ENCODE measurements around the gene ACOXL.
"Not testable (repeated sequence)": the region's sequence is repeated elsewhere in the genome, so short reads cannot be mapped to it uniquely, and the experiment has no call there.

Gene ACOXL

DNA sequence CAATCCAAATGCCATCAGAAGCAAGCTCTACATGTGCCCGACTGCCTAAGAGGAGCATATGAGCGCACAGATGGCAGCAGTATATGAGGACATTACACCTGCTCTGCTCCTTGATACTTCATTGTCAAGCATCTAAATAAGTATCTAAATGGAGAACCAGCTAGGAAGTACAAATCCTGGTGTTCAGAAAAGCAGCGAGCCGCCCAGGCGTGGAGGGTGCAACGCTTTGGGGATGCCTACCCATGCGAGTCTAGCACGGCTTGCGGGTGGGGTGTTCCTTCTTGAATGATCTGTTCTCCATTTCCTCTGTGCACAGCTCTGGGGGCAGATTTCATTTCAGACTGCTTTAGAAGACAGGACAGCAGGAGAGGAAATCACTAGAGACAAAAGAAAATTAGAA, 325.3 kb downstream of the ACOXL start:
- no peak for DNase-seq (ENCODE audit: low read depth in 2 of 2)

DNA sequence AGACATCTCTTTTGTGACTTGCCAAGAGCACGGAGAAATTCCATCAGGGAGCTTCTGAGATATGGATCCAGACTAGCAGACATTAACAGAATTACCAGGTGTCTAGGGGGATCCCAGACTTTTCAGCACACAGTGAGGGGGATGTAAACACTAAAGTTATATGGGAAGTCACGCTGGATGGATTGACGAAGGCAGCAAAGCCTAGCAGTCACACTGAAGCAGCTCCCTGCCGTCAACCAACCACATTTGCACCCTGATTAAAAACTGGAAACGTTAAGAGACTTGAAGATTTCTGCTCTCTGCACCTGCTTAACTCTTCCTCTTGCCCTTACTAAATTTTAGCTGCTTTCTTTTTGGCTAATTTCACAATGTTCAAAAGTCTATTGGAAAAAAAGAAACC, 325.9 kb downstream of the ACOXL start:
- DNase-seq (ENCODE audit: low read depth in 2 of 2), result no peak

DNA sequence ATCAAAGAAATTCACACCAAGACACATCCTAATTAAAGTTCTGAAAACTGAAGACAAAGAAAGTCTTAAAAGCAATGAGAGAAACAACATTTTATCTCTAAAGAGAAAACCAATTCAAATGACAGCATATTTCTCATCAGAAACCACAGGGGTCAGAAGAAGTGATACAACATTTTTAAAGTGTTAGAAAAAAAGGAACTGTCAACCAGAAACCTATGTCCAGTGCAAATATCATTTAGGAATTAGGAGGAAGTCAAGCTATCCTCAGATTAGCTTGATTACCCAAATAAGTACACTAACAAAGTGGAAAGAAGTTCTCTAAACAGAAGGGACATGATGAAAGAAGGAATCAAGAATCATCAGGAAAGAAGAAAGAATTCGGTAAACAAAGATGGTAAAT, 328.8 kb downstream of the ACOXL start:
- no peak for DNase-seq (ENCODE audit: low read depth in 2 of 2)

DNA sequence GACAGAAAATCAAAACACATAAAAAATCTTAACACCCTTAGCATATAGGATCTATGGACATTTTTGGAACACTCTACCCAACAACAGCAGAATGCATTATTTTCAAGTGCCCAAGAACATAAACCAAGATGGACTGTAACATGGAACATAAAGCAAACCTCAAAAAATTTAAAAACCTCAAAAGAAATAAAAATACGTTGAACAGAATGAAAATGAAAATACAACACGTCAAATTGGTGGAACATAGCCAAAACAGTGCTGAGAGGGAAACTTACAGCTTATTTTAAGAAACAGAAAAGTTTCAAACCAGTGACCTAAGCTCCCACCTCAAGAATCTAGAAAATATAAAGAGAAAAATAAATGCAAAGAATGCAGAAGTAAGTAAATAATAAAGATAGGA, 330.0 kb downstream of the ACOXL start:
- DNase-seq (ENCODE audit: low read depth in 2 of 2), result no peak

DNA sequence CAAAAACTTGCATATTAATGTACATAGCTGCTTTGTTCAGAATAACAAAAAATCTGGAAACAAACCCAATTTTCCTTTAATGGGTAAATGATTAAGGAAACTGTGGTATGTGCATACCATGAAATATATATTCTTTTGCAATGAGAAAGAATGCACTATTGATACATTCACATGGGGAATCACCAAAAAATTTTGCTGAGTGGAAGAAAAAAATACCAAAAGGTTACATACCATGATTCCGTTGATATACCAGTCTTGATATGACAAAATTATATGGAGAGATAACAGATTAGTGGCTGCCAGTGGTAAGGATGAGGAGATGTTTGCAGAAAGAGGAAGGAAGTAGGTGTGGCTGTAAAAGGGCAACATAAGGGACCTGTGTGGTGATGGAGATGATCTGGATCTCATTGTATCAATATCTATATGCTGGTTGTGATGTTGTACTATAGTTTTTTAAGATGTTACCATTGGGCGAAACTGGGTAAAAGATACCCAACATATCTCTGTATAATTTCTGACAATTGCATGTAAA, 333.8 kb downstream of the ACOXL start:
- DNase-seq (ENCODE audit: low read depth in 2 of 2), result no peak

DNA sequence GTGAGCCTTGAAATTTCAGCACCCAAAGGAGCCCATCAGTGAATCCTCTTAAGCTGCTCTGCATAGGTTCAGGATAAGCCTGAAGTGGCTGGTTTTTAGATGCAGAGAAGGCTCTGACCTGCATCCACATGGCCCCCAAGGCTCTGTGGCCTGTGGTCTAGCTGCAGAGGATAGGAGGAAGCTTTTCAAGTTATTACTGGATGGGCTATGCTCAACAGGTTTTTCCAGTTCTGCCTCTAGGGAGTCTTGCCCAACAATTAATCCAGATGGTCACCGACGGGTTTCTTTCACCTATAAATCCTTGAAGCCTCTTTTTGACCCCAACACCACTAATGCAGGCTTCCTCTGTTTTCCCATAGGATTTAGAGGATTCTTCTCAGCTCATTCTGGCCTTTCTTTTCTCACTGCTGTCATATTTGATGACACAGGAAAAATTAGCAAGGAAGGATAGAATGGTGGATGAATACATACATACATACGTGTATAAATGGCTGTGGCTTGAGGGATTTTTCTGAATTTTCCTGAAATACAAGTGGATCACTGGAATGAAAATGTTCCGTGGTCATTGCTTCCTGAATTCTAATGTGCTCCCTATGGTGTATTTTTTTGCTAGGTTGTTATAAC, 336.2 kb downstream of the ACOXL start:
- DNase-seq (ENCODE audit: low read depth in 2 of 2), result no peak

DNA sequence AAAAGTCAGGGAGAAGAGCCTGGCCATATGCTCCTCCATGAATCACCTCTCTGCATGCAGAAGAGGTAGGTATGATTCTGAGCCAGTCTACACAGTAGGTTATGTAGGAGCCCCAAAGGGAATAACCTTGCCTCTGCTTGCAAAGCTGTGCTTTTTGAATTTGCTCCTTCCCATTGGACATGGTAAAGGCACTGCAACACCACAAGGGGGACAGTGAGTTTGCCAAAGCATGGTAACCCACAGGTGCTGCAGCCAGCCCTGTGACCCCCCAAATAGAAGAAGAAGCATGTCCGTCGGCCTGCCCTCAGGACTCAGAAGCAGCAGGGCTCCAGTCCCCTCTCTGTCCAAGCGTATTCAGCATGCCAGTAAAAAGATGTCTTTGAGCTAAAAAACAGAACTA, 337.3 kb downstream of the ACOXL start:
- DNase-seq (ENCODE audit: low read depth in 2 of 2), result no peak

DNA sequence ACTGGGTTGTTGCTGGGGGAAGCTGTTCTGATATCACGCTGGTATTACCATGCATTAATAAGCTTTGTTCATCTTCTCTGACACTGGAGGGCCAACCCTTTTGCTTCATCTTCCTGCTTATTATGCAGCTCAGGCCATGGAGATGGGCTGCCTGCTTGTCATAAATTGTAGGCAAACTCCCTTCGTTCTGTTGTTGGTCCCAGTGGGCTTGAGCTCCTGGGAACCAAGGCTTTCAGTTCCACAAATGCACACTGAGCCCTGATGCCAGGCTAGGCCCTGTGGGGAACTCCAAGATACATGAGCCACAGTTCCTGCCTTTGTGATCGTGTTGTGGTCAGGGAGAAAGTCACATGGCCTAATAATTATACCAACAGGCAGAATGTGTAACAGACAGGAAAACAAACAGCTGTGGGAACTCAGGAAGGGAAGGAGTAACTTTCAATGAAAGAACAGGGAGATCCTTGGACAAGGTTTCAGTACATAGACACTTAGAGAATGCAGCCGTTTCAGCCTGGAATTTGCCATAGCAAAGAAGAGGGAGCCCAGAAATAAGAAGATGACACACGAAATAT, 339.3 kb downstream of the ACOXL start:
- DNase-seq (ENCODE audit: low read depth in 2 of 2), result no peak

DNA sequence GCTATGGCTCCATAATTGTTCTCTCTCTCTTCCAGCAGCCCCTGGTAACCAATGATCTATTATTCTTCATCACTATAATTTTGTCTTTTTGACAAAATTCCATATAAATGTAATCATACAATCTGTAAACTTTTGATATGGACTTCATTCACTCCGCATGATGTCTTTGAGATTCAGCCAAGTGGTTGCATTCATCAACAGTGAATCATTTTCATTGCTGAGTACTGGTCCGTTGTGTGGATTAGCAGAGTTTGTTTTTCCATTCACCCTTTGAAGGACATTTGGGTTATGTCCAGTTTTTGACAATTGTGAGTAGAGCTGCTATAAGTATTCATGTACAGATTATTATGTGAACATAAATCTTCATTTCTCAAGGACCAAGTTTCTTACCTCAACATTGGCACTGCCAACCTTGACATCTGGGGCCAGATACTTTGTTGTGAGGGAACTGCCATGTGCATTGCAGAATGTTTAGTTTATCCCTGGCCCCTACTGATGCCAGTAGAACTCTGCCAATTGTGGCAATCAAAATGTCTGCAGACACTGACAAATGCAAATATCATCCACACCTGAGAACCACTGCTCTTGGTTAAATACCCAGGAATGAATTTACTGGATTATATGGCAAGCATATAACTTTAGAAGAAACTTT, 340.0 kb downstream of the ACOXL start:
- no peak for DNase-seq (ENCODE audit: low read depth in 2 of 2)

DNA sequence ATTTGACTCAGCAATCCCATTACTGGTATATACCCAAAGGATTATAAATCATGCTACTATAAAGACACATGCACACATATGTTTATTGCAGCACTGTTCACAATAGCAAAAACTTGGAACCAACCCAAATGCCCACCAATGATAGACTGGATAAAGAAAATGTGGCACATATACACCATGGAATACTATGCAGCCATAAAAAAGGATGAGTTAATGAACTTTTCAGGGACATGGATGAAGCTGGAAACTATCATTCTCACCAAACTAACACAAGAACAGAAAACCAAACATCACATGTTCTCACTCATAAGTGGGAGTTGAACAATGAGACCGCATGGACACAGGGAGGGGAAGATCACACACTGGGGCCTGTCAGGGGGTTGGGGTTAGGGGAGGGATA, 350.3 kb downstream of the ACOXL start:
- DNase-seq (ENCODE audit: low read depth in 2 of 2), result not testable (repeated sequence)

DNA sequence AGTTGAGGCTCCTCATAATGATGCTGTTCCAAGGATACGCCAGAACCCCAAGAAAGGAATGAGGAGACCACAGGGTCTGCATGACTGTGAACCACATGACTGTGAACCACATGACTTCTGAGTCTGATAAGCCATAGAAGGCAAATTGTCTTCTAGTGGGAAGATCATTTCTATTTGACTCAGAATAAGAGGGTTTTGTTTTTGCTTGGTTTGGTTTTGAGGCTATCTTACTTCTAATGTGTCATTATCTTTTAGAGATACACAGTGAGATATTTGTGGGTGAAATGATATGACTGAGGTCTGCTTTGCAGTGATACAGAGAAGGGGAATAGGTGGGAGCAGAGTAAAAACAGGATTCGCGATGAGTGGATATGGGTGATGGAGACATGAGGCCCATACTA, 359.4 kb downstream of the ACOXL start:
- DNase-seq (ENCODE audit: low read depth in 2 of 2), result no peak

DNA sequence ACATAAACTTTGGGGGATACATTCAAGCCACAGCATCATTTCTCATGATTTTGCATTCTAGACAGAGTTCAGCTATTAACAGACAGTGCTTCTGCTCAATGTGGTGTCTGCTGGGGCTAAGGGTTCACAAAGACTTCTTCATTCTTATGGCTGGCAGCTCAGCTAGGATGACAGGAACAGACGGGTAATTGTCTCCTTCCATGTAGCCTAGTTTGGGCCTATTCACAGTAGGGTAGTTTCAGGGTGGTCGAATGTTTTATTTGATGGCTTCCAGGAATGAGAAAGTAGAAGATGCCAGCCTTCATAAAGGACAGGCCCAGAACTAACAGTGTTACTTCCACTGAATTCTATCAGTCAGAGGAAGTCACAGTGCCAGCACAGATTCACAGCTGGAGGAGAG, 362.3 kb downstream of the ACOXL start:
- DNase-seq (ENCODE audit: low read depth in 2 of 2), result no peak

DNA sequence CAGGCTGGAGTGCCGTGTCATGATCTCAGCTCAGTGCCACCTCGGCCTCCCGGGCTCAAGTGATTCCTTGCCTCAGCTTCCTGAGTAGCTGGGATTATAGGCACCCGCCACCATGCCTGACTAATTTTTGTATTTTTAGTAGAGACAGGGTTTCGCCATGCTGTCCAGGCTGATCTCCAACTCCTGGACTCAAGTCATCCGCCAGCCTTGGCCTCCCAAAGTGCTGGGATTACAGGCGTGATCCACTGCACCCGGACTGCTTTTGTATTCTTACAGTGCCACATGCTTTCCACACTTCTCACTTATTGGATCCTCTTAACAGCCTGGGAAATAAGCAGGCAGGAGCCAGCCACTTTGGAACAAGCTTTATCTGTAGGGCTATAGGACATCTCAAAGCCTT, 363.1 kb downstream of the ACOXL start:
- no peak for DNase-seq (ENCODE audit: low read depth in 2 of 2)

DNA sequence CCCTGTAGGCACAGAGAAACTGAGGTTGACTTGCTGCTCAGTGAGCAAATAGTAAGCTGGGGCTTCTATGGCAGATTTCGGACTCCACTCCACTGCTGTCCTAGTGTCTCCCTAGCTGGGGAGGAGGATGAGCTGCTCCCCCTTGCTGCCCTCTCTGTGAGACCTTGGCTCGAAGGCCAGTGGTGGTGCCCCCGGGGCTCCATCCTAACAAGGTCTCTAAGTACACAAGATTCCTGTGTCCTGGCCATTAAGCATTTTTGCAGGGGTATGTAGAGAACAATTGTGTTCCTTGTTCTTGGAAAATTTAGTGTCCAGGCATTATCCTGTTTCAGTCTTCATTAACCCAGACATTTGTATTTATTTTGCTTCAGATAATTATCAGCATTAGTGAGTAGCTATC, 367.0 kb downstream of the ACOXL start:
- no peak for DNase-seq (ENCODE audit: low read depth in 2 of 2)

DNA sequence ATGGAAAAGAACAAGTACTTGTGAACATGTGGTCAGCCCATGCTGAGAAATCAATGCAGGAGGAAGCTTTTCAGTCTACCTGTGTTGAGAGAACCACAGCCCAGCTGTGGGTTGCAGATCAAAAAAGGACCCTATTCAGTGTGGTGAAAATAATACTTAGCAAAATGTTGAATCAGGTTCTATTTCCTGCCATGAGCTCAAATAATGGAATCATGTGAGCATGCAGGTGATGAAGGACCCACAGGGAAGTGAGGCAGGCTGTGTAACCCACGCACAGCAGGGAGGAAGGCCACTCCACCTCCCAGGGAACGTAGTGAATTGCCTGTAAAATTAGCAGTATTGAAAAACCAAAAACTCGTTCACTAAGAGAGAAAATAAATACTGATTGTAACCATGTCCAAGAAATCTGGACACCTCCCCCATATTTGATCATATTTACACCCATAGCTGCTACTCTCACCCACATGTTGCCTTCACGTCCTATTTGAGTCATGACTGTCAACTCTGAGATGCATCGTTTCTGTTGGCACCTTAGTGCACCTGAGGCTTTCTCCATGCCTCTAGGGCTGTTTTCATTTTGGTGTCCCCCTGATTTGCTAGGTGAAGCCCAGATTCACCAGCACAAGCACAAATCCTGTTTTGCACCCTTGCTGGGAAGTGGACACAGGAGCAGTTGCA, 367.9 kb downstream of the ACOXL start:
- no peak for DNase-seq (ENCODE audit: low read depth in 2 of 2)

DNA sequence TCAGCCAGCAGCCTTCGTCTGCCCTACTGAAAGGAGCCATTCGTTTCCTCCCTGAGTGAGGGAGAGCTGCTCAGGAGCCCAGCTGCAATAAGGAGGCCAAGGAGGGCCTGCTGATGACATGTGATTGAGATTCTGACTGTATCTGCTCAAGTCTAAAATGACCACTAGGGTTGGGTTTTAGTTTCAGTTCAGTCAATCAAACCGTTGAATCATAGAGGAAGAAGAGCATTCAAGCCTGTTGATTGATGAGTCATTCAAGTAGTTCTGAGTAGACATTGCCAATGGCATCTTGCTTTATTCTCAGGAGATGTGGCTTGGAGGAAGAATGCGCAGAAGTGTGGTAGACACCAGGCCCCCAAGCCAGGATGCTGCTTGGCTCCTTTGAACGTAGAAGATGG, 368.4 kb downstream of the ACOXL start:
- DNase-seq (ENCODE audit: low read depth in 2 of 2), result no peak

DNA sequence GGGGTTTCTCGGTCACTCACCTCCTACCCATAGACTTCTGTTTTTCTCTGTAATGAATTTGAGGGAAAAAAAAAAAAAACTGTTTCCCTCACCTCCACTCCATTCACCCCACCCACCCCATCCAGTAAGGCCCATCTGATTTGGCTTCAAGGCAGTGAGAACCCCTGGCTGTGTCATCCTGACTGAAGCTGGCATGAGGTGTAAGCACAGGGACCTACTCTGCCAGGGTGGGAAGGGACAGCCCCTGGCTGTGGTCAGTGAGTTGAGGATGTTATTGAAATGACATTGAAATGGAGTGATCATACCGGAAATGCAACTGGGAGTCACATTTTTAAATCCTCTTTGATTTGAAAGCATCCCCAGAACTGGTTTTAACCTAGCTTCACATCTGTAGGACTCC, 369.2 kb downstream of the ACOXL start:
- no peak for DNase-seq (ENCODE audit: low read depth in 2 of 2)

DNA sequence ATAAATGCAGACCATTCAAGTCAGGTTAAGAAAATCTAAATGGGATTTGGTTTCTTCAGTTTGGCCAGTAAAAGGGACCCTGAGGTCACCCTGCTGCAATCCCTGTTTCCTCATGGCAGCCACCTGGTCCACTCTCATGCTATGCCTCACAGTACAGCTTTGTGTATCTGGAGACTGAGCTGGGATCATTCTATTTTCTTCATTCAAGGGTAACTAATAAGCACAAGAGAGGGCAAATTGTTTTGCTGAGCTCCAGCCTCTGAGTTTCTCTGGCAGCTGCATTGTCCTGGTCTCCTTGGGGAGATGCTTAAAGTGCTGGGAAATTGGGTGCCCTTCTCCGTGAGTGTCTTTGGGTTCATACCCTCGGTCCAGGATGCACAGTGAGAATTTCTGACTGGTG, 369.8 kb downstream of the ACOXL start:
- no peak for DNase-seq (ENCODE audit: low read depth in 2 of 2)

DNA sequence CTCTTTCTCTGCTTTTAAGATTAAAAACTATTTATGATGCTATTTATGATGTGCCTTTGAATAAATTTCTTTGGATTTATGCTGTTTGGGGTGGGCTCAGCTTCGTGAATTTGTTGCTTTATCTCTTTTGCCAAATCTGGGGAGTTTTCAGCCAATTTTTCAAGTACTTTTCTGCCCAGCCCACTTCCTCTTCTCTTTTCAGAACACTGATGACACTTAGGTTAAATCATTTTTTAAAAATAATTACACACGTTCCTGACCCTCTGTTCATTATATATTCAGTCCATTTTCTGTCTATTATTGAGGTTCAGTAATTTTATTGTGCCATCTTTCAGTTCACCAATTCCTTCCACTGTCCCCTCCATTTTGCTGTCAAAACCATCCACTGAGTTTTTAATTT, 373.6 kb downstream of the ACOXL start:
- DNase-seq (ENCODE audit: low read depth in 2 of 2), result no peak

DNA sequence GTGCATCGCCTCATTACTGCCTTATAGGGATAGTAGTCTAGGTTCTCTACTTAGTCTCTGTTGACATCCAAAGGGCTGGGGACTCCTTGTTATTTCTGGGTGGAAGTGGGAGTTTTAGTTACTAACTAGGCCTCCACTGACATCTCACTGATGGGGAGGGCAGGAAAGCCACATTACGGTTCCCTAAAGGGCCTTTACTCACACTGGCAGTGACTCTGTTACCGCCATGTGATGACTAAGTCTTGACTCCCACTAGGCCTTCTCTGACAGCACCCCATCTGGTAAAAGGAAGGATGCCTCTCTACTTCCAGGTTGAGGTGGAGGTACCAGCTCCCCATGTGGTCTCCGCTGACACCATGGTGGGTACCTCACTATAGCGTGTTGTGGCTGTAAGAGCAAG, 374.3 kb downstream of the ACOXL start:
- no peak for DNase-seq (ENCODE audit: low read depth in 2 of 2)

DNA sequence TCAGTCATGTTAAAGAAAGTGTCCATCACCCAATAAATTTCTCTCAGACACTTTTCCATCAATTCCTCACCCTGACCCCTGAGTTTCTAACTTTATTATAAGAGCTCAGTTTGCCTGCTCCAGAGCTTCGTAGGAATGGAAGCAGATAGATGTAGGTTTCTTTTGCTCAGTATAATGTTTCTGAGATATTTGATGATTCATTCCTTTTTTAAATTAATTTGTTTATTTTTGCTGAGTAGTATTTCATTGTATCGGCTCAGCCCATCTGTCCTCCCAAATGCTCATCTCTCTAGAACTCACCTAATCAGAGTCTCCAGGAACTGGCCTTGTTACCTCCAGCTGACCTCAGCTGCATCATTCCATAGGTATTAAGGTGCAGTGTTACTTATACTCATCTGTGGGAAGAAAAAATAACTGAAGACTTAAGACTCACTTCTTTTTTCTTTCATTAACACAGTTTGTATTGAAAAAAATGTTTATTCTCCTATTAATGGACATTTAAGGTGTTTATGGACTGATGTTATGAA, 376.4 kb downstream of the ACOXL start:
- no peak for DNase-seq (ENCODE audit: low read depth in 2 of 2)

DNA sequence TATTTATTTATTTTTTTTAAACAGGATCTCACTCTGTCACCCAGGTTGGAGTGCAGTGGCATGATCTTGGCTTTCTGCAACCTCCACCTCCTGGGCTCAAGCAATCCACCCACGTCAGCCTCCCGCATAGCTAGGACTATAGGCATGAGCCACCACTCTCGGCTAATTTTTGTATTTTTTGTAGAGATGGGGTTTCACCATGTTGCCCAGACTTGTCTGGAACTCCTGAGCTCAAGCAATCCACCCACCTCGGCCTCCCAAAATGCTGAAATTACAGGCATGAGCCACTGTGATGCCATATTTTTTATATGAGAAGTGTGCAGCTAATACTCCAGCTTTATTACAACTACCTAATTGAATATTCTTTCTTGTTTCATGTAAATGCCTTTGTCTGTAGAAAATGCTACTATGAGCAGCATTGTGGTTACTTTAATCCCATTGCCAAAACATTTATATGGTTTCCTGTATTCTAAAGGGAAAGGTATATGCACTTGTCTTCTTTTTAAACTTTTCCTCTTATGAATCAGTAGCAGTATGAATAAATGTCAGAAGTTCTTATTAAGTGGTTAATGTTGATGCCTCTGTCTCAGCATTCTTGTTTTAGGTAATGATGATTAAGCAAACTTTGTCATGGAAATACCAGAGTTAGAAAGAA, 378.9 kb downstream of the ACOXL start:
- DNase-seq (ENCODE audit: low read depth in 2 of 2), result no peak
